NCI-H1694 treated with DMSO at 0.1 percent for 48 hours (cell line): ENCODE measurements around the gene RNF19B.

Source experiments
- DNase-seq: peaks from one replicate; lab custom pipeline; 2025; lab: John Stamatoyannopoulos, UW

Gene RNF19B

DNA sequence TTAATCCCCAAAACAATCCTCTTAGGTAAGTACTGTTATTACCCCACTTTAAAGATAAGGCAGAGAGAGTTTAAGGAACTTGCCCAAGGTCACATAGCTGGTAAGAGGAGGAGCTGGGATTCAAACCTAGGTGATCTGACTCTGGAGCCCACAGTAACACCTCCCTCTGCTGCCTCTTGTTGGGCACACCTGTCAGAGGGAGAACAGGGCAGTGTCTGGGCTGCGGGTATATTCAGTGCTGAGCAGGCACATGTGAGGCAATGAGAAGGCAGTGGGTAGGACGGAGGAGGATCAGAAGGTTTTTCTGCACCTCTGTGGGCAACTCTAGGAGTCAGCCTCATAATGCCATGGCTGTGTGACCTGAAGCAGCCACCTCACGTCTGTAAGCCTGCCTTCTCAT is 76.5 kb downstream of the RNF19B start:
- no peak for DNase-seq

DNA sequence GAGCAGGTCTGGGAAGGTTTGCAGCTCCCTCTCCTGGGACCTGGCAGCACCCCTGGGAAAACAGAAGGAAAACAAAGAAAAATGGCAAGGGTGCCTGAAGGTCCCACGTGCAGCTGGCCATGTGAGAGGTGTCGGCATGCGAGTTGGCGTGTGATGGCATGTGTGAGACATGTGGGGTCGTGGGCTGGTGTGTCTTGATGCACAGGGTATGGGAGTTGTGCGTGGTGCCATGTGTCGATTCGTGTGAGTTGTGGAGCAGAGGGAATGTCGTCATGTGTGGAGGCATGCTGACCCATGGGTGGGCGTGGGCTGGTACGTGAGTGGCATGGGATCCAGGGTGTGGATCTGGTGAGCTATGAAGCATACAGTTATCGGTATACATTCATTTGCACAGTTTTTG is 77.0 kb downstream of the RNF19B start:
- DNase-seq, result no peak

DNA sequence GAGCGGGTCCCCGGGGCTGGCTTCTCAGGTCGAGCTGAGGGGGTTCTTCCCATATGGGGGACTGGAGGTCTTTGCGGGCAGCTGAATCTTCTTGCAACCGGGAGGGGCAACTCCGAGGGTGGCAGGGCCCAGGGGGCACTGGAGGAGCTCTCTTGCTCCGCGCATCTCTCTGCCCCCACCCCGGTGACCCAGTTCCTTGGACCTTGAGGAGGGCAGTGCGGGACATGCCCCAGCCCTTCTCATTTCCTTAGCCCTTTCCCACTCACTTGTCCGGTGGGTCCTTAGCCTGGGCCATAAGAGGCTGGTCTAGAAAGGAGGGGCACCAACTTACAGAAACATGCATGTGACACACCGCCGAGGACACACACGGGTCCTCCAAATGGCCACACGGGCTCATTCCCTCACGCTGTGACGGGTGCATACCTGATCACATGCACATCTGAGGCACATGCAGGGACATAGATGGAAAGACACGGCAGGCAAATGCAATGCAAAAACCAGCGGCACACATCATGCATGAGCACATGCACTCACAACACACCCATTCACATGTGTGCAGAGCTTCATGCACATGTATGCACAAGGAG is 77.7 kb downstream of the RNF19B start:
- no peak for DNase-seq
